Activated CD4-positive, alpha-beta T cell treated with anti-CD3 and anti-CD28 coated beads for 24 hours (primary cell): ENCODE data around the gene RBCK1.
"Not testable (repeated sequence)": the region's sequence is repeated elsewhere in the genome, so short reads cannot be mapped to it uniquely, and the experiment has no call there.

ENCODE experiments used
- DNase-seq, 2 donors: peaks; one replicate each; pipeline ENCODE4 v3.0.0-alpha.2; 2020; ENCODE audit warnings: low read depth in 2 of 2

RBCK1 gene

GRCh38 chr20:437787-438486 is 29.8 kb downstream of the RBCK1 start:
- DNase-seq, result no peak

- peak in 1 of 2 donors; percentile 22 for DNase-seq
Measured at GRCh38 chr20:438571-439469, 30.7 kb downstream of the RBCK1 start.

- DNase-seq, result no peak
Measured at GRCh38 chr20:440148-440547, 32.0 kb downstream of the RBCK1 start.

GRCh38 chr20:440636-441035 is 32.5 kb downstream of the RBCK1 start:
- no peak for DNase-seq

- no peak for DNase-seq
Measured at GRCh38 chr20:443223-443775, 35.2 kb downstream of the RBCK1 start.

GRCh38 chr20:444117-444516 is 36.0 kb downstream of the RBCK1 start:
- no peak for DNase-seq

- no peak for DNase-seq
Measured at GRCh38 chr20:444862-445426, 36.8 kb downstream of the RBCK1 start.

GRCh38 chr20:445514-446336 is 37.6 kb downstream of the RBCK1 start:
- no peak for DNase-seq

GRCh38 chr20:452021-452420 is 43.9 kb downstream of the RBCK1 start:
- DNase-seq, result not testable (repeated sequence)

GRCh38 chr20:454951-455350 is 46.9 kb downstream of the RBCK1 start:
- no peak for DNase-seq

- DNase-seq, result no peak
Measured at GRCh38 chr20:458776-459175, 50.7 kb downstream of the RBCK1 start.

- DNase-seq, result no peak
Measured at GRCh38 chr20:460180-460579, 52.1 kb downstream of the RBCK1 start.

- DNase-seq, result no peak
Measured at GRCh38 chr20:460707-461106, 52.6 kb downstream of the RBCK1 start.

GRCh38 chr20:461254-462198 is 53.4 kb downstream of the RBCK1 start:
- DNase-seq, result peak in 1 of 2 donors; percentile 19

- peak; percentile 69 to 78 for DNase-seq
Measured at GRCh38 chr20:462199-462991, 54.3 kb downstream of the RBCK1 start, which contains the start of gene TBC1D20. Gene TBC1D20, minus strand, starts transcription at chr20:462533. Its CDS starts 128 bp downstream, at chr20:462405.

GRCh38 chr20:467755-468154 is 59.7 kb downstream of the RBCK1 start:
- DNase-seq, result no peak

- no peak for DNase-seq
Measured at GRCh38 chr20:469746-470490, 61.8 kb downstream of the RBCK1 start.

- DNase-seq, result no peak
Measured at GRCh38 chr20:472137-472846, 64.2 kb downstream of the RBCK1 start.
